Measurements from ENCODE around the gene PDE6C. TPM values are rescaled to one million over a fixed set of nuclear protein-coding genes. Genes with fewer than 3 reads are reported as not detected.

PDE6C gene
- total and polyA plus RNA-seq, 3 experiments from 2014 or later, result not detected

Other genes with a start within 250 kb of the PDE6C start
- 10 to 100 TPM; 57.0 to 62.8 TPM for gene MYOF, start 130.2 kb upstream of the PDE6C start, total RNA-seq
- gene MYOF, start 130.2 kb upstream of the PDE6C start, polyA plus RNA-seq, result not detected
- gene CEP55, start 115.9 kb upstream of the PDE6C start, total RNA-seq, result 10 to 100 TPM; 41.2 to 44.4 TPM
- 0.97 TPM for gene CEP55, start 115.9 kb upstream of the PDE6C start, polyA plus RNA-seq
- gene FFAR4, start 45.9 kb upstream of the PDE6C start, total RNA-seq, result not detected
- not detected for gene FFAR4, start 45.9 kb upstream of the PDE6C start, polyA plus RNA-seq
- not detected for gene RBP4, start 11.3 kb upstream of the PDE6C start, total RNA-seq
- not detected for gene RBP4, start 11.3 kb upstream of the PDE6C start, polyA plus RNA-seq
- gene FRA10AC1, start 90.1 kb downstream of the PDE6C start, total RNA-seq, result 10 to 100 TPM in 1 of 2 experiments, 1 to 10 TPM in 1; 9.8 to 12.7 TPM
- 7.8 TPM for gene FRA10AC1, start 90.1 kb downstream of the PDE6C start, polyA plus RNA-seq
- not detected for gene LGI1, start 145.4 kb downstream of the PDE6C start, total RNA-seq
- gene LGI1, start 145.4 kb downstream of the PDE6C start, polyA plus RNA-seq, result not detected